22Rv1 (cell line): ENCODE data around the gene NUP153.

Experiments
- ZFX ChIP-seq: fragments of 450-650 bp; IDR thresholded peaks from 2 replicates; pipeline ENCODE4 v1.6.1; 2017; ENCODE audit warnings: antibody characterized with exemption, borderline replicate concordance
- TF ChIP-seq, protein P1 (sequence below): fragments of 450-650 bp; IDR thresholded peaks from 2 replicates; pipeline ENCODE4 v1.5.1; 2017; ENCODE audit warnings: mild to moderate bottlenecking

DNA sequence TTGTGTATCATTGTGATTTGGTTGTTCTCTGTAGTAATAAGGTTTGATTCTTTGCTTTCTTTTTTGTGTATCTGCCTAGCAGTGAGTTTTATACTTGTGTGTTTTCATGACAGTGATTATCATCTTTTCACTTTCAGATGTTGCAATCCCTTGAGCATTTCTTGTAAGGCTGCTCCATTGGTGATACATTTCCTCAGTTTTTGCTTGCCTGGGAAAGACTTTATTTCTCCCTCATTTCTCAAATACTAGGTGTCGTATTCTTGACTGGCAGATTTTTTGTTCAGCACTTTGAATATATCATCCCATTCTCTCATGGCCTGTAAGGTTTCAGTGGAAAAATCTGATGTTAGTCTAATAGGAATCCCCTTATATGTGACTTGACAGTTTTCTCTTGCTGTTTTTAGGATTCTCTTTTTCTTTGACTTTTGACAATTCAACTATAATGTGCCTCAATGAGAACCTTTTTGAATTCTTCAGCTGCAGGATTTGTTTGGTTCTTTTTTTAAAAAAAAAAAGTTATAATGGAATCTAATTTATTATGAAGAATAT is 31.1 kb upstream of the NUP153 start:
- TF ChIP-seq, protein P1, sequence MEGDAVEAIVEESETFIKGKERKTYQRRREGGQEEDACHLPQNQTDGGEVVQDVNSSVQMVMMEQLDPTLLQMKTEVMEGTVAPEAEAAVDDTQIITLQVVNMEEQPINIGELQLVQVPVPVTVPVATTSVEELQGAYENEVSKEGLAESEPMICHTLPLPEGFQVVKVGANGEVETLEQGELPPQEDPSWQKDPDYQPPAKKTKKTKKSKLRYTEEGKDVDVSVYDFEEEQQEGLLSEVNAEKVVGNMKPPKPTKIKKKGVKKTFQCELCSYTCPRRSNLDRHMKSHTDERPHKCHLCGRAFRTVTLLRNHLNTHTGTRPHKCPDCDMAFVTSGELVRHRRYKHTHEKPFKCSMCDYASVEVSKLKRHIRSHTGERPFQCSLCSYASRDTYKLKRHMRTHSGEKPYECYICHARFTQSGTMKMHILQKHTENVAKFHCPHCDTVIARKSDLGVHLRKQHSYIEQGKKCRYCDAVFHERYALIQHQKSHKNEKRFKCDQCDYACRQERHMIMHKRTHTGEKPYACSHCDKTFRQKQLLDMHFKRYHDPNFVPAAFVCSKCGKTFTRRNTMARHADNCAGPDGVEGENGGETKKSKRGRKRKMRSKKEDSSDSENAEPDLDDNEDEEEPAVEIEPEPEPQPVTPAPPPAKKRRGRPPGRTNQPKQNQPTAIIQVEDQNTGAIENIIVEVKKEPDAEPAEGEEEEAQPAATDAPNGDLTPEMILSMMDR, result no peak
- no peak for TF ChIP-seq ZFX
